HK-2 (cell line): ENCODE data around the gene ROBO1.
A peak's percentile ranks its signal among the peaks of the same experiment; 100 is the strongest.
"Not testable (repeated sequence)": the region's sequence is repeated elsewhere in the genome, so short reads cannot be mapped to it uniquely, and the experiment has no call there.

ENCODE experiments used
- DNase-seq: peaks from one replicate; pipeline ENCODE4 v3.0.0-alpha.2; 2018; ENCODE audit not compliant: unreplicated experiment

The ROBO1 gene

DNA sequence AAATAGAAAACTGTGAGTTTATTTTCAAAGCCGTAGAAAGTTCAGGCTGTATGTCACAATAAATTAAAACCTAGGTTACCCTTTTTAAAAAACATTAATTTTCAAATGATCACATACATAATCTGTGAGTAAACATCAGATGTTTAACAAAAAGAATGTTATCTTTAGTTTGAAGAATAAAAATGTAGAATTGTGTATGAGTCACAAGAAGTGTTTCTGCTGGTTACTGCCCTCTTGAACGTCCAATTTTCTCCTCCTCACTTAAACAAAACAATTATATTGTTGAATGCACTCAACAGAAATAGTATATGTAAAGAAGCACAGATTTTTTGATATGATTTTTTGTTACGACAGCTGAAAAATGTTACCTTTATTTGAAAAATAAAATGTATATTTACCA is 855.1 kb downstream of the ROBO1 start:
- DNase-seq: no peak

DNA sequence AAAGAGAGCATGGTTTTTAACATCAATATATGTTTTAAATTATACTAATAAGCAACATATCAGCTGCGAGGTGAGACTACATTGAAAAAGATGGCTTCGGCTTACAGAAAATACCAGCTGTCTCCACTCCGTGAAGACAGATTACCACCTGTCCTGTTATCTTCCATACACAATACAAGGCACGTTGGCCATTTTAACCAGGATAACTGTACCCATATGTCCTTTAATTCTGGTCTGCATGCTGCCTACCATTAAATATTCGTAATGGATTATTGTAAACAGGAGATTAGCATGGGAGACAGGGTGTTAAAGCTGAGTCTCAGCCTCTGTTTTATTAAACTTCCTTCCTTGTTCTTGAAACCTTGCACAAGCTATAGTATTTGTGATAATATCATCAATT is 855.5 kb downstream of the ROBO1 start:
- no peak for DNase-seq

DNA sequence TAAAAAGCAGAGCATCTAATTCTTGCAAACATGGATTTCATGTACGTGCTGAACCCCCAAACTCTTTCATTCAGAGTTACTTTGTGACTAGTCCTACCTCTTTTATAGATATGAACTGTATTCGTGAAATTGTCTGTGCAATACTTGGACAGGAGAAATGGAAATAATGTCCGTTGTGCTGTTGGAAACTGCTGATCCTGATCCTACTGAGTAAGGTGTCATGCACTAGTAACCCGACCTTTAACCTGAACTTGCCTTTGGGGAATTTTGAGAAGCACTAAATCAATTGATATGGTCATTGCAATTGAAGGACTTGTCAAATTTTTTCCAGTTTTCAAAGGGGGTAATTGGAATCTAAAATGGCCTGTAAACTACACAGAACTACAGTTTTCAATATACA is 856.4 kb downstream of the ROBO1 start:
- no peak for DNase-seq

DNA sequence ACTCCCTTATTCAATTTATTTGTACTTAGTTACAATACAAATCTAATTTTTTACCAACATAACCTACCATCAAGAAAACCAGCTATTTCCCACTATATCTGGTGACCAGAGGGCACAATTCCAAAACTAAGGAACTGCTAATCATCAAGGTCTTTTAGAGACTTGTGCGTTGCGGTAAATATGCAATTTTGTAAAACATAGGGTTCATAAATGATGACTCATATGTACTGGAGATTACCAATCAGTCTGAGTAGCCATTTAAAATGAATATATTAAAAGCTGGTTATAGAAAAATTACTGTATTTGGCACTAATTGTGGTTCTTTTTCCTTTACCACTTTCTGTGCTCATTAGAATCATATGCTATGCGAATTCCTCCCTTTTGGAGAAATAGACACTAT is 859.6 kb downstream of the ROBO1 start:
- no peak for DNase-seq

DNA sequence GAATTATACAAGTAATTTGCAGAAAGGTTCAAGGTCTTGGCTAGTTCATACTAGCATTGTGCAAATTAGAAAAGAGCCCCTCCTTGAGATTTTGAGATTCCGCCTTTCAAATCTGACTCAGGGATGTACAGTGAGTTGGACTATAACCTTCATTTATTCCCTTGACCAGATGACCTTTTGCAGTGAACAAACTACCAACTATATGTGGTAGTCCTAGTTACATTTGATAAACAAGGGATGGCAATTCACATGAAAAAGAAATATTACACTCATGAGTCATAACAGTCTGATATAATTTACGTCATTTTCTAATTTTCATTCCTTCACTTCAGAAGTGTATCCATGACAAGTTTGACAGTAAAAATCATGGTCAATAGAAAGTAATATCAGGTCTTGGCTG is 860.4 kb downstream of the ROBO1 start:
- no peak for DNase-seq

DNA sequence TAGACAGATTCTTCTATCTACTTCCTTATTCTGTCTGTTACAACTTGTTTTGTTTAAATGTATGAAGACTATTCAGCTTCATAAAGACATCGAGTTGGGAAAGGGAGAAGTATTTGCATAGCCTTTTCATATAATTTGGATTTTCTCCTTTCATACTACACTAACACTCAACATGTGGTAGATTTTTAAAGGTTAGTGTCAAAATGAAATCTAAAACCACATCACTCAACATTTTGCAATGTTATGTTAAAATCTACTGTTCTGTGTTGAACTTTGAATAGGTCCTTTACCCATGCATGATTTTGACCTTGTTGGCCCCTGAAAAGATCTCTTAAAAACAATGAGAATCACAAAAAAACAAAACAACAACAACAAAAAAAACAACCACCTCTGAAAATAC is 860.9 kb downstream of the ROBO1 start:
- no peak for DNase-seq

DNA sequence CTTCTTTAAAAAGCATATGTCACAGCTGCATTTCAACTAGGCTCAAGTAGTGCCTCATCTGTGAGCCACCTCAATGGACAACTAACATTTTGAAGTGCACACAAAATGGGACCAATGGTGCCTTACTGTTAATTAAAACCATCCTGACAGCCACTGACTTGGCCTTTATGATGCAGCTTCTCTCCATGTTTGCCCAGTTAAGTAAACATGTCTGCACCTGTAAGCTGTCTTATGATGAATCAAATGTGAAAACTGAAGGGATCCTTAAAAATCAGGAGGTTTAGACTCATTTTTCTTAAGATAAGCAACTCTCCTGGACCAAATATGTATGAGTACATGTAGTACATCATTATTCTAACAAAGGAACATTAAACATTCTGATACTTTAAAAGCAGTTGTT is 861.6 kb downstream of the ROBO1 start:
- no peak for DNase-seq

DNA sequence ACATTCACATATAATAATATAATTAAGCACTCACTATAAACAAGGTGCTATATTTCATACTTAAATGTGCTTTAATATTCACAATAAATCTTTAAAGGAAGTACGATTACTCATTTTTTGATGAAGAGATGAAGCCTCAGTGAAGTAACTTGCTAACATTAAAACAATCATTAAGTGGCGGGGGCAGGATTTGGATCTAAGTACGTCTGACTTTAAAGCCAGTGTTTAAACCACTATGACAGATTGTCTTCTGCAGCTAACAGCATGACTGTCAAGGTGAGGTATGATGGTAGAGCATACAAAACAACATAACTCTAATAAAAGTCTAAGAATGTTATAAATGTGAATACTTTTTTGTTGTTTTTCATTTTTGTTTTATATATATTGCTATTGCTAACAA is 862.1 kb downstream of the ROBO1 start:
- no peak for DNase-seq

DNA sequence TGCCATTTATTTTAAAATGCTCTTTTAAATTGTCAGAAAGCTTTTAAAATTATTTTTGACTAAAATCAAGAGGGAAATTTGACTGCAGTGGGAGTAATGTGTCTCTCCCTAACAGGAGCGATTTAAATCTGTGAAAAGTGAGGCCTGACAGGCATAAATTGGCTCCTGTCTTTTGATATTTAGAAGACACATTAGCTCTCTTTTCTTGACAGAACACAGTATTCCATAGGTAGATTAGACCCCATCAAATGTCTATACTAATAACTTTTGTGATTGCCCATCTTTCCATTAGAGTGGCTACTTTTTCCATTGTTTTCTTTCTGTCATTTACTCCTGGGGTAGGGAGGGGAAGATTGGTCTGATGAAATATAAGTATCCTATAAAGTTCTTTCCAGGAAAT is 866.3 kb downstream of the ROBO1 start:
- DNase-seq: no peak

DNA sequence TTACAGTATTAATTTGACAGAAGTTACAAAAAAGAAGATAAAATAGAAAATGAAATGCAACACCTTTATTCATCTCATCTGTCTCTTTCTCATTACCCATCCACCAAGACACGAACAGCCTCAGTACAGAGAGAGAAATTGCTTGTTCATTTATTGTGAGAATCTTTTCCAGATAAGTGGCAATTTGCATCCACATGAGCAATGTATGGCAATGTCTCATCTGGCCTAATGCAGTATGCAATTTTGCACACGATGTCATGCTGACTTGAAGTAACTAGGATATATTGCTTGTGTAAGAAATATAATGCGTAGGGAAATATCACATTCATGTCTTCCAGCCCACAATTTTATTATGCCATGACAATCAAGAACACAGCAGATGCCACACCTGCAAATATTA is 866.9 kb downstream of the ROBO1 start:
- no peak for DNase-seq

DNA sequence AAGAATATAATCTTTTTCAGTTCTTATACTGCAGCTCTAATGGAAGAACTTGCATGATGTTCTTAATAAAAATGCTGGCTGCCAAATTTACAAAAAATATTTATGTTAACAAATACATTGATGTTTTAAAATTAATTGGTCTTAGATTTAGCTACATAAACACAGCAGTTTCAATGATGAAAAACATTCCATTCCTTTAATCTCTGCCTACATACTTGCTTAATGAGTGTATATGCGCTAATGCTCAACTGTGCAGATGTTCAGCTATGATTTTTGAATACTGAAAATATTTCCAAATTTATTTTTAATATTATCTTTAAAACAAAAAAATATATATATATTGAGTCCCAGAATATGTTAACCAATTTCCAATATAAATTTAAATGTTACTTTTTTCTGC is 867.4 kb downstream of the ROBO1 start:
- DNase-seq: no peak

DNA sequence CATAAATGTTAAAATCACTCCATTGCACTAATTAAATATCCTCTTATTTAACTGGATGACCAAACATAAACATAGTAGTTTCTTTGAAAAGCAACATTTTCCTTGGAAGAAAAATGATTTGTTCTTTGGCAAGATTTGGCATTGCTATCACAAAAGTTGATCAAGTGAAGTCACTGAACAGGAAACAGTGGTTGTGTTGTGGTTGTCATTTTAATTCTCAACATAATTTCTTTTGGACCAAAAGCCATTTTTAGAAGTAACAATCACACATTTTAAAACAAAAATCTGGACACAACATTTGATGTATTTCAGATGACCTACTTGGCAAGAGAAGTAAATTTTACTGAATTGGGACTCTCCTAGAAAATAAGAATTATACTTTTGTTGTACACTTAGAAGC is 872.3 kb downstream of the ROBO1 start:
- DNase-seq: no peak

DNA sequence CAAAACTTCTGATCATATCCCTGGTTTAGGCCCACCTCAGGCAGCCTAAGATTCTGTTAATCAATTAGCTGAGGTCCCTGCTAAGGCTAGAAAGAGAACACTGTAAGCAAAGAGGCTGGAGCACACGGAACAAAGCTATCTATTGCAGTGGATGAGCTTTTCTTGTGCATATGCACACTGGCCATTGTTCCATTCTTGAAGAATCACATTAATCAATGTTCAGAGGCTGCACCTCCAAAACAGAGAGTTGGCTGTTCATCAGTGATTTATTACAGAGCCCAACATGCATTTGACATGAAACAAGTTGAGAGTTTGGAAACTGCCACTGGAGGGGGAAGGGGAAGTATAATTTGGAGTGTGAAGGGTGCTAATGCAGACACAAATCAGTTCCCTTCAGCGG is 873.0 kb downstream of the ROBO1 start:
- DNase-seq: no peak

DNA sequence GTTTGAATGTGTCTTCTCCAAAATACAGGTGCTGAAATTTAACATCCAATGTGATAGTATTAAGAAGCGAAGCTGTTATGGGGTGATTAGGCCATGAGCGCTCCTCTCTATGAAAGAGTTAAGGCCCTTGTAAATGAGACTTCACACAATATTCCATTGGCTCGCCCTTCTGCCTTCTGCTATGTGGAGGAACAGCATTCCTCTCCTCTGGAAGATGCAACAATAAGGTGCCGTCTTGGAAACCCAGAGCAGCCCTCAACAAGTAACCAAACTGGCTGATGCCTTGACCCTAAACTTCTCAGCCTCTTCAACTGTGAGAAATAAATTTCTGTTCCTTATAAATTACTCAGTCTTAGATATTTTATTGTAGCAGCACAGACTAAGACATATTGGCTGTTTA is 874.6 kb downstream of the ROBO1 start:
- no peak for DNase-seq

DNA sequence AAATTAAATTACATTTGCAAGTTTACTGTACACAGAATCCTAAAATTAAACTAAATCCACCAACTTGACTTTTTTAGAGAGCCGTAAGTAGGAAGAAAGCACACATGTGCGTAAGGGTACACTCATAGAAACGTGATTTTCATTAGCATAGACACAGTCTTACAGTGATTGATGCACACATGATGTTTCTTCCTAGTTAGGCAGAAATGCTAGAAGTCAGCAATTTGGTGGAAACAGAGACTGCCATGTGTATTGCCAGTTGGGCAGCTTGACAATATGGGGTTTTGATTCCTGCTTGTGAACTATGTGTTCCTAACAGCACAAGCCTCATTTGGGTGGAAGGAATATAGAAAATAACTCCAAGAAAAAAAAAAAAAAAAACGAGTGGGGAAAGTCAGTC is 878.5 kb downstream of the ROBO1 start:
- DNase-seq: no peak

DNA sequence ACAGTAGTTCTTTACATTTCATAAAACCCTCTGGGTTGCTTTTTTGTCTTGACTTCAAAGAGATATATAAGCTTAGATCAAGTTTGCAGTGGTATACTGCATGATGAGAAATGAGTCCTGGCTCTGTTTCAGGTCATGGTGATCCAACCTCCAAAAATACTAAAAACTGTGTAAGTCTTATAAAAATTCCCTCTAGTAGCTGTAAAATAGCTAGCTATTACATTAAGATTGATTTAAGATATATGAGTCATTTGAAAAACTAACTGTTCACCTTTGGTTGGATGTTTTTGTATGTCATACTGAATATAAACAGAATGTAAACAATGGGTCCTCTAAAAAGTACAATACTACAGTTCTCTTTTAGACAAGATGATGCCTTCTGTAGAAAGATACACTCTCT is 879.2 kb downstream of the ROBO1 start:
- no peak for DNase-seq

DNA sequence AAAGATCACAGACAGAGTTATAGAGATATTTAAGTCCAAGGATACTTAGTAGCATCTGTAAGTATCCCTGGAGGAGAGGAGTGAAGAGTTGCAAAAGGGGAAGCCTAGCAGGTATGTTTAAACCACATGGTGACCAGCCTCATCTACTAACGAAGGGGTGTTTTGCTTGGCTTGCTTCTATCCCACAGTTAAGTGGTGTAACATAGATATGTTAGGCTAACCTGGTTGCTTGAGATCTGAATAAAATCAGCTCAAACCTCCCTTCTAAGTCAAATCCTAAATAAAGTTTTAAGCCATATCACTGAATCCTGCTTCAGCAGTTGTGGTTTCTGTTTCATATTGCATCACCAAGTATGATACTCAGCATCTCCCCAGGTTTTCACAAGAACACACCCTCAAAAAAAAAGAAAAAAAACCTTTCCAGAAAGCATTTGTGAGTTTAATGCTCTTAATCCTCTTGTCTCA is 880.2 kb downstream of the ROBO1 start:
- no peak for DNase-seq

DNA sequence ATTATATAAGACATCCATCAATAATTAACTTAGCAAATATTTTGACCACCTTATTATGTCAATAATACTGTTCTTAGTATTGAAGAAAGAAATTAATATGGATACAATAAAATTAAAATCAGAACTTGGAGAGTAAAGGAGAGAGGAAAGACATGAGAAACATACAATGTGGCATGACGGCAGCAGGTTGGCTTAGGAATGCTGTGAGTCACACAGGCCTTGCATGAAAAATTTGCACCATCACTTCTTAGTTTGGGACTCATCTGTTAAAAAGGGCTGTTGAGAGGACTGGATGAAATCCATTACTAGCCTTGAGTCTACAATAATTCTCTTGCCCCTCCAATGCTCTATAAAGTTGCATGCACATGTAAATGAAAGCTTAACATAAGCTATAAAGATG is 880.8 kb downstream of the ROBO1 start:
- peak; percentile 0 for DNase-seq

DNA sequence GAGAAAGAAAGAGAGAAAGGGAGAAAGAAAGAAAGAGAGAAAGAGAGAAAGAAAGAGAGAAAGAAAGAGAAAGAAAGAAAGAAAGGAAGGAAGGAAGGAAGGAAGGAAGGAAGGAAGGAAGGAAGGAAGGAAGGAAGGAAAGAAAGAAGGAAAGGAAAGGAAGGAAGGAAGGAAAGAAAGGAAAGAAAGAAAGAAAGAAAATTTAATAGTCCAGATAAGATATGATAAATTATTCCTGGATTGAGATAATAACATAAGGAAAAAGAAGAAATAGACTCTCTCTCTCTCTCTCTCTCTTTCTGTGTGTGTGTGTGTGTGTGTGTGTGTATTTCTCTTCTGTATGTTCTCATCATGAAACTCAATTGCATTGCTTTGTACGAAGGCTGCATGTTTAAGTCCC is 883.2 kb downstream of the ROBO1 start:
- not testable (repeated sequence) for DNase-seq

DNA sequence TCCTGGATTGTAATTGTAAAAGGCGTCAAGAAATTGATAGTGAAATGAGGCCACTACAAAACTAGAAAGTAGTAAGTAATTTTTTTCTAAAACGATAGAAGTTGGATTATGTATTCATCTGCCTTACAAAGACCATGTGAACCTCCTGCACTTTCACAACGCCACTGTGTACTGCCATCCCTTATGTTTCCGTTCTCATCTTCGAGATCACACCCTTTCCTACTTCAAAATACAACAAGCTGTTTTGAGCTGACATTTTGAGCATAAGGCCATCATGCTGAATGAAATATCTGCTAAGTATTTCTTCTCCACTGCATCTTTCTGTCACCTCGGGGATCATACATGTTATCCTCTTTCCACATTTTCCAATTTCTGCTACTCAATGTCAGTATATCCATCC is 885.5 kb downstream of the ROBO1 start:
- no peak for DNase-seq

DNA sequence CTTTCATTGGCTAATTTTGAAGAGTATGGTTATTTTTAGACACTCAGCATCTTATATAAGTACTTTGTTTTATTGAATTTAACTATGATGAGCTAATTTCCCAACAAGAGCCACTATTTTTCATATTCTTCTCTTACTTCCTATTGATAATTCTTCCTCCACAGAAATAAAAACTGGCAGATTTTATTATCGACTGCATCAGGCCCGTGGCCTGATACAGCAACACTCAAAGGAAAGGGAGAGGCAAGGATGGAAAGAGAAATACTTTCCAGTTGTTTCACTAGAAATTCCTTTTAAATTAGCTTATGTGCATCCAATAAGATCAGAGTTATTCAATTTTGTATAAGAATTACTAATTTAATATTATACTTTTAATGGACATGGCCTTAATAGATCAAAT is 886.3 kb downstream of the ROBO1 start:
- DNase-seq: no peak

DNA sequence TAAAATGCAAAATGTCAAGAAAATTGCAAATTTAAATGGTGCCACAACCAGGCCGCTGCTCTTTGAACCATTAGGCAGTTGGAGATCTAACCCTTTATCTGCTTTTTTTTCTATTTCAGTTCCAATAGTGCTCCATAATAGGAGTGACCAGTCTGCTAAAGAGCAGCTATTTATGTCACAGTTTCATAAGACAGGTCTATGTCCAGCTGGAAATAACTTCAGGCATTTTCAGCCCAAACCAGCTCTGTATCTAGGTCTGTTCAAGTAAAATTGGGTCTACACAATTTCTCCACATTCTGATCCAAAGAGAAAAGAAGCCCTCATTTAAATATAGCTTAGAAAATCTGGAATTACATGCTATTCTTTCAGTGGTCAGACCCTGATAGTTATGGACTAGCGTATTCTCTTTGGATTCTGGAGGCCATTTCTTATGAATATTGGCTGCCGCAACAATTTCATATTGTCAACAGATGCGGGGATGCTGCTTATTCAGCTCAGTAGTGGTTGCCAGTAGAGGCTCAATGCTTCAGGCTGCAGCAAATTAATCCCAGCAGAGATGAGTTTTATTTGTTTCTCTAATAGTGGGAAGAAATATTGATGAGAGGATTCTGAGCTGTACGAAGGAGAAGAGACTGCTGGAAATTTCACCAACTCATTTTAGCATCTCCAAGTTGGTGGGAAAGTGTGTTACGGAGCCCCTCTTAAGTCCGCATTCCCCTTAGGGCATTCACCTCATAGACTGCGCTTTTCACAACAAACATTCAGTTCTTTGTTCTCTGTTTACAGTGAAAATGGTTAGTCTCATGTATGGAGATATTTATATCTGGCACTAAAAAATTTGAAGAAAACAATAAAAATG is 887.0 kb downstream of the ROBO1 start:
- DNase-seq: no peak

DNA sequence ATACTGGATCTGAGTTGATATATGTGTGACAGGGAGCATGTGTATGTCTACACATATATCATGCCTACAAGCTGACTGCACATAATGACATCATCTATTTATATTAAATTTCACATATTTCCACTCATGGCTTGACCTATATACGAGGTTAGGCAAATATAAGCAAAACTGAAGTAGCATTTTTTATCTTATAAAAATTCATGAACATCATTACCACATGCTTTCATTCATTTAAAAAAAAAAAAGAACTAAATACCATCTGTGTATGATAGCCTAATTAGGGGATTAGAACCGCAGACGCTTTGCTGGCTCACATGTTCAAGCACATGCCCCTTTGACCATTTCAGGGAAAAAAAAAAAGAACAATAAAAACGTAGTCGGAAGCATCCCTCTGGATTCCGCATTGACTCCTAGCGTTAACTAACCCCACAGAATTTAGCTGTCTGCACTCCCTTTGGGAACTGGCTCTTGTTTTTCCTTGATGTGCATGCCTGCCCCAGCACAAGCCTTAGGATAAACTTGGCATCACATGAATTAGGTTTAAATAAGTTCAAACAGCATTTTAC is 888.4 kb downstream of the ROBO1 start:
- no peak for DNase-seq

DNA sequence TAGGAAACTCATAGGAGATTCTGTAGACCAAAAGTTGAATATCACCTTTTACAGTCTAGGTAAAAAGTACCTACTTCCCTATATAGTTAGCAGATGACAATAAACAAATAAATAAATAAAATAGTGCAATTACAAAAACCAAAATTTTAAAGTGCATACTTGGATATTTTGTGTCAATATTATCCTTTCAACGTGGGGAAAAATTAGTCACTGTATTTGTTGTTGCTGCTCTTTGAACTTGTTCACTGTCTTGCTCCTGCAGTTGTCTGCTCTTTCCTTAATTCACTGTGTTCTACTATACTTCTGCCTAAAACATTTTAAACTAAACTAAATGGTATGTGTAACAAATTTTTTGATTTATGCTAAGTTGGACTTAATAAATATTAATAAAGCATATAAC is 889.0 kb downstream of the ROBO1 start:
- no peak for DNase-seq
